ENCODE data around the gene RSF1. TPM values are rescaled to one million over a fixed set of nuclear protein-coding genes. Genes with fewer than 3 reads are reported as not detected.

RSF1 gene
- total RNA-seq, 1 donor from 2014 or later, result 40.2 TPM

DNA sequence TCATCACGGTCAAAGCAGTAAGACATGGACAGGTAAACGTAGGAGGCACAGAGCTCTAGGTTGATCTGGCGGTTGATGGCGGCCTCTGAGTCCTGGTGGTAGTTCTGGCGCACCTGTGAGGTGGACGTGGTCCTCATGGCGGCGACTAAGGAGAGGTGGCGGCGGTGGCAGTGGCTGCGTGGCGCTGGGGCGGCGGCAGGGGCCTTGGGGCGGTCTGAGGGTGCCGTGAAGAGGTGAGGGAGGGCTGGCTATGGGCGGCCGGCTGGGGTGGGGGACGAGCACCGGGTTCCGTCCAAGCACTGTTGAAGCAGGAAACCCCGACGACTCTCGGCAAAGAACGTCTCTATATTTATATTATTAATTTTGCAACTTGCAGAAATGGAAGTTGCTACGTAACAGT lies 85.6 kb downstream of the RSF1 start:
- H3K4me3 ChIP-seq (ENCODE audit: low read length in 3 of 3), result no peak overlapping the region
- H3K9ac ChIP-seq (ENCODE audit: low read depth in 1 of 3, low read length in 3 of 3), result no peak overlapping the region
- H3K27ac ChIP-seq (ENCODE audit: low read depth, low read length), result no peak overlapping the region
- H3K27me3 ChIP-seq (ENCODE audit: control insufficient read depth in 3 of 3, insufficient read depth in 3 of 3, low read length in 3 of 3), result no peaks in the 10 kb centered on the region
- no peaks in the 10 kb centered on the region for H3K4me1 ChIP-seq (ENCODE audit: control insufficient read depth in 3 of 3, insufficient read depth in 3 of 3, low read length in 3 of 3)
- H3K9me3 ChIP-seq (ENCODE audit: control insufficient read depth in 3 of 3, low read length in 3 of 3), result peaks cover 0 to 5% (median 2%) of the 10 kb centered on the region in 3 donors
- H3K36me3 ChIP-seq (ENCODE audit: control insufficient read depth in 3 of 3, insufficient read depth in 3 of 3, low read length in 3 of 3), result peaks cover 3 to 13% (median 11%) of the 10 kb centered on the region in 3 donors

DNA sequence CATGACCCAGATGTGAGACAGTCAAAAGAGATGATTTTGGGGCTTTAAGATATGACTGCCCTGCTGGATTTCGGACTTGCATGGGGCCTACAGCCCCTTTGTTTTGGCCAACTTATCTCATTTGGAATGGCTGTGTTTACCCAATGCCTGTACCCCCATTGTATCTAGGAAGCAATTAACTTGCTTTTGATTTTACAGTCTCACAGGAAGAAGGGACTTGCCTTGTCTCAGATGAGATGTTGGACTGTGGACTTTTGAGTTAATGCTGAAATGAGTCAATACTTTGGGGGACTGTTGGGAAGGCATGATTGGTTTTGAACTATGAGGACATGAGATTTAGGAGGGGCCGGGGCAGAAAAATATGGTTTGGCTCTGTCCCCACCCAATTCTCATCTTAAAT lies 88.4 kb downstream of the RSF1 start:
- H3K27me3 ChIP-seq (ENCODE audit: control insufficient read depth in 3 of 3, insufficient read depth in 3 of 3, low read length in 3 of 3), result no peaks in the 10 kb centered on the region
- H3K36me3 ChIP-seq (ENCODE audit: control insufficient read depth in 3 of 3, insufficient read depth in 3 of 3, low read length in 3 of 3), result peaks cover 3 to 13% (median 11%) of the 10 kb centered on the region in 3 donors
- no peak overlapping the region for H3K9ac ChIP-seq (ENCODE audit: low read depth in 1 of 3, low read length in 3 of 3)
- peaks cover 0 to 5% (median 2%) of the 10 kb centered on the region in 3 donors for H3K9me3 ChIP-seq (ENCODE audit: control insufficient read depth in 3 of 3, low read length in 3 of 3)
- no peak overlapping the region for H3K4me3 ChIP-seq (ENCODE audit: low read length in 3 of 3)
- no peaks in the 10 kb centered on the region for H3K4me1 ChIP-seq (ENCODE audit: control insufficient read depth in 3 of 3, insufficient read depth in 3 of 3, low read length in 3 of 3)
- H3K27ac ChIP-seq (ENCODE audit: low read depth, low read length), result no peak overlapping the region

- H3K9me3 ChIP-seq (ENCODE audit: control insufficient read depth in 3 of 3, low read length in 3 of 3), result peaks cover 0 to 5% (median 2%) of the 10 kb centered on the region in 3 donors
- H3K27me3 ChIP-seq (ENCODE audit: control insufficient read depth in 3 of 3, insufficient read depth in 3 of 3, low read length in 3 of 3), result no peaks in the 10 kb centered on the region
- H3K9ac ChIP-seq (ENCODE audit: low read depth in 1 of 3, low read length in 3 of 3), result no peak overlapping the region
- H3K36me3 ChIP-seq (ENCODE audit: control insufficient read depth in 3 of 3, insufficient read depth in 3 of 3, low read length in 3 of 3), result peaks cover 3 to 11% (median 10%) of the 10 kb centered on the region in 3 donors
- H3K4me3 ChIP-seq (ENCODE audit: low read length in 3 of 3), result no peak overlapping the region
- H3K27ac ChIP-seq (ENCODE audit: low read depth, low read length), result no peak overlapping the region
- no peaks in the 10 kb centered on the region for H3K4me1 ChIP-seq (ENCODE audit: control insufficient read depth in 3 of 3, insufficient read depth in 3 of 3, low read length in 3 of 3)
Observed at GRCh38 chr11:77730789-77731188, 89.7 kb downstream of the RSF1 start.

- Histone ChIP-seq H3K36me3 (ENCODE audit: control insufficient read depth in 3 of 3, insufficient read depth in 3 of 3, low read length in 3 of 3) (peaks cover 11 to 12% (median 11%) of the 10 kb centered on the region in 3 donors), H3K9me3 (ENCODE audit: control insufficient read depth in 3 of 3, low read length in 3 of 3) (peaks cover 0 to 5% (median 2%) of the 10 kb centered on the region in 3 donors), H3K4me1 (ENCODE audit: control insufficient read depth in 3 of 3, insufficient read depth in 3 of 3, low read length in 3 of 3) (no peaks in the 10 kb centered on the region), H3K4me3 (ENCODE audit: low read length in 3 of 3) (no peak overlapping the region), H3K27ac (ENCODE audit: low read depth, low read length) (no peak overlapping the region), H3K9ac (ENCODE audit: low read depth in 1 of 3, low read length in 3 of 3) (no peak overlapping the region), H3K27me3 (ENCODE audit: control insufficient read depth in 3 of 3, insufficient read depth in 3 of 3, low read length in 3 of 3) (no peaks in the 10 kb centered on the region)
Observed at GRCh38 chr11:77729063-77729462, 91.5 kb downstream of the RSF1 start.

DNA sequence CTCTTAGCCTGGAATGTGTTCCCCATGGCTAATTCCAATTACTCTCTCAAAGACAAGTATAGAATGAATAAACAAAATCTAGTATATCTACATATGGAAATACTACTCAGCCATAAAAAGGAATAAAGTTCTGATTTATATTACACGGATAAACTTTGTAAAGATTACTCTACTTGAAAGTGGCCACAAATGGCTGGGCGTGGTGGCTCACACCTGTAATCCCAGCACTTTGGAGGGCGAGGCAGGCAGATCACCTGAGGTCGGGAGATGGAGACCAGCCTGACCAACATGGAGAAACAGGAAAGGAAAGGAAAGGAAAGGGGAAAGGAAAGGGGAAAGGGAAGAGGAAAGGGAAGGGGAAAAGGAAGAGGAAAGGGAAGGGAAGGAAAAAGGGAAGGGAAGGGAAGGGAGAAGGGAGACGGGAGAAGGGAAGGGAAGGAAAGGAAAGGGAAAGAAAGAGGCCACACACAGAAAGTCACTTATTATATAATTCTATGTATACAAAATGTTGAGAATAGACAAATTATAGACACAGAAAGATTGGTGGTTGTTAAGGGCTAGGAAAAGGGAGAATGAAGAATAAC lies 92.2 kb downstream of the RSF1 start:
- Histone ChIP-seq H3K4me3 (ENCODE audit: low read length in 3 of 3) (no peak overlapping the region), H3K36me3 (ENCODE audit: control insufficient read depth in 3 of 3, insufficient read depth in 3 of 3, low read length in 3 of 3) (peaks cover 10 to 12% (median 11%) of the 10 kb centered on the region in 3 donors), H3K27ac (ENCODE audit: low read depth, low read length) (no peak overlapping the region), H3K4me1 (ENCODE audit: control insufficient read depth in 3 of 3, insufficient read depth in 3 of 3, low read length in 3 of 3) (no peaks in the 10 kb centered on the region), H3K27me3 (ENCODE audit: control insufficient read depth in 3 of 3, insufficient read depth in 3 of 3, low read length in 3 of 3) (no peaks in the 10 kb centered on the region), H3K9ac (ENCODE audit: low read depth in 1 of 3, low read length in 3 of 3) (no peak overlapping the region), H3K9me3 (ENCODE audit: control insufficient read depth in 3 of 3, low read length in 3 of 3) (peaks cover 0 to 5% (median 2%) of the 10 kb centered on the region in 3 donors)

GRCh38 chr11:77726524-77726923 lies 94.0 kb downstream of the RSF1 start:
- Histone ChIP-seq H3K9ac (ENCODE audit: low read depth in 1 of 3, low read length in 3 of 3) (no peak overlapping the region), H3K27ac (ENCODE audit: low read depth, low read length) (no peak overlapping the region), H3K9me3 (ENCODE audit: control insufficient read depth in 3 of 3, low read length in 3 of 3) (peaks cover 0 to 5% (median 2%) of the 10 kb centered on the region in 3 donors), H3K4me3 (ENCODE audit: low read length in 3 of 3) (no peak overlapping the region), H3K4me1 (ENCODE audit: control insufficient read depth in 3 of 3, insufficient read depth in 3 of 3, low read length in 3 of 3) (no peaks in the 10 kb centered on the region), H3K27me3 (ENCODE audit: control insufficient read depth in 3 of 3, insufficient read depth in 3 of 3, low read length in 3 of 3) (no peaks in the 10 kb centered on the region), H3K36me3 (ENCODE audit: control insufficient read depth in 3 of 3, insufficient read depth in 3 of 3, low read length in 3 of 3) (peaks cover 10 to 18% (median 10%) of the 10 kb centered on the region in 3 donors)

DNA sequence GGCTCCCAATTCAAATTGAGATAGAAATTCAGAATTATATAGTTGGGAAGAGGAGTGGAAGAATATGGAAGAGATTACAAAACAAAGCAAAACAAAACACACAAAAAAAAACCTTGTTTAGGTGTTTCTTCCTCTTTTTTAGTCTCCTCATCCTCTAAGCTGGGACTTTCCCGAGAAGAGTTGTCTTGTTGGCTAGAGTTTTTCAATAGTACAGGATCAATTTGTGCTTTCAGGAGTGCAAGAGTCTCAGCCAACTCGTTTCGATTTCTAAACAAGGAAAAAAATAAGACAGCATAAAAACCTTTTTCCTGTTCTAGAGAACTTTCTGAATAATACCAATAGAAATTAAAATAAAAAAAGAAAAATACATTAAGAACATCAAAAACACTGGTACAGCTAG lies 95.1 kb downstream of the RSF1 start:
- Histone ChIP-seq H3K9ac (ENCODE audit: low read depth in 1 of 3, low read length in 3 of 3) (no peak overlapping the region), H3K9me3 (ENCODE audit: control insufficient read depth in 3 of 3, low read length in 3 of 3) (no peaks in the 10 kb centered on the region), H3K4me3 (ENCODE audit: low read length in 3 of 3) (no peak overlapping the region), H3K27ac (ENCODE audit: low read depth, low read length) (no peak overlapping the region), H3K4me1 (ENCODE audit: control insufficient read depth in 3 of 3, insufficient read depth in 3 of 3, low read length in 3 of 3) (no peaks in the 10 kb centered on the region), H3K36me3 (ENCODE audit: control insufficient read depth in 3 of 3, insufficient read depth in 3 of 3, low read length in 3 of 3) (peaks cover 7 to 17% (median 8%) of the 10 kb centered on the region in 3 donors), H3K27me3 (ENCODE audit: control insufficient read depth in 3 of 3, insufficient read depth in 3 of 3, low read length in 3 of 3) (no peaks in the 10 kb centered on the region)

- Histone ChIP-seq H3K27me3 (ENCODE audit: control insufficient read depth in 3 of 3, insufficient read depth in 3 of 3, low read length in 3 of 3) (no peaks in the 10 kb centered on the region), H3K4me1 (ENCODE audit: control insufficient read depth in 3 of 3, insufficient read depth in 3 of 3, low read length in 3 of 3) (no peaks in the 10 kb centered on the region), H3K9ac (ENCODE audit: low read depth in 1 of 3, low read length in 3 of 3) (no peak overlapping the region), H3K9me3 (ENCODE audit: control insufficient read depth in 3 of 3, low read length in 3 of 3) (no peaks in the 10 kb centered on the region), H3K4me3 (ENCODE audit: low read length in 3 of 3) (no peak overlapping the region), H3K36me3 (ENCODE audit: control insufficient read depth in 3 of 3, insufficient read depth in 3 of 3, low read length in 3 of 3) (peaks cover 7 to 17% (median 8%) of the 10 kb centered on the region in 3 donors), H3K27ac (ENCODE audit: low read depth, low read length) (no peak overlapping the region)
Observed at GRCh38 chr11:77724636-77725035, 95.9 kb downstream of the RSF1 start.

GRCh38 chr11:77723024-77723423 lies 97.5 kb downstream of the RSF1 start:
- H3K9me3 ChIP-seq (ENCODE audit: control insufficient read depth in 3 of 3, low read length in 3 of 3), result no peaks in the 10 kb centered on the region
- peaks cover 7 to 17% (median 8%) of the 10 kb centered on the region in 3 donors for H3K36me3 ChIP-seq (ENCODE audit: control insufficient read depth in 3 of 3, insufficient read depth in 3 of 3, low read length in 3 of 3)
- H3K27ac ChIP-seq (ENCODE audit: low read depth, low read length), result no peak overlapping the region

GRCh38 chr11:77710358-77710757 lies 110.2 kb downstream of the RSF1 start:
- no peaks in the 10 kb centered on the region for H3K27me3 ChIP-seq (ENCODE audit: control insufficient read depth in 3 of 3, insufficient read depth in 3 of 3, low read length in 3 of 3)
- H3K36me3 ChIP-seq (ENCODE audit: control insufficient read depth in 3 of 3, insufficient read depth in 3 of 3, low read length in 3 of 3), result peaks cover 0 to 2% (median 0%) of the 10 kb centered on the region in 3 donors
- H3K4me3 ChIP-seq (ENCODE audit: low read length in 3 of 3), result no peak overlapping the region
- H3K4me1 ChIP-seq (ENCODE audit: control insufficient read depth in 3 of 3, insufficient read depth in 3 of 3, low read length in 3 of 3), result no peaks in the 10 kb centered on the region
- H3K9ac ChIP-seq (ENCODE audit: low read depth in 1 of 3, low read length in 3 of 3), result no peak overlapping the region
- H3K9me3 ChIP-seq (ENCODE audit: control insufficient read depth in 3 of 3, low read length in 3 of 3), result no peaks in the 10 kb centered on the region
- no peak overlapping the region for H3K27ac ChIP-seq (ENCODE audit: low read depth, low read length)

More at GRCh38 chr11:77723024-77723423, 97.5 kb downstream of the RSF1 start:
- H3K27me3 ChIP-seq (ENCODE audit: control insufficient read depth in 3 of 3, insufficient read depth in 3 of 3, low read length in 3 of 3), result no peaks in the 10 kb centered on the region
- no peak overlapping the region for H3K9ac ChIP-seq (ENCODE audit: low read depth in 1 of 3, low read length in 3 of 3)
- no peaks in the 10 kb centered on the region for H3K4me1 ChIP-seq (ENCODE audit: control insufficient read depth in 3 of 3, insufficient read depth in 3 of 3, low read length in 3 of 3)
- H3K4me3 ChIP-seq (ENCODE audit: low read length in 3 of 3), result no peak overlapping the region
